HepG2 (cell line): ENCODE data around the gene THADA. TPM values are rescaled to one million over a fixed set of nuclear protein-coding genes. Genes with fewer than 3 reads are reported as not detected.

Source experiments
- HCFC1 ChIP-seq: fragments of 150-350 bp; IDR thresholded peaks from 2 replicates; pipeline ENCODE4 v1.6.1; 2014; ENCODE audit warnings: low read depth, low read length
- KAT8 ChIP-seq: IDR thresholded peaks from 2 replicates; pipeline ENCODE4 v1.6.1; 2016; ENCODE audit warnings: missing genetic modification reagents, missing compliant biosample characterization
- MLLT10 ChIP-seq: sonication (generic); formaldehyde crosslinking; IDR thresholded peaks from 2 replicates; pipeline ENCODE4 v1.4.0; 2020; ENCODE audit warnings: missing genetic modification reagents
- NCOA1 ChIP-seq: sonication (generic); formaldehyde crosslinking; IDR thresholded peaks from 2 replicates; pipeline ENCODE4 v1.9.0; 2021; ENCODE audit warnings: missing genetic modification reagents
- NFIB ChIP-seq: sonication (generic); formaldehyde crosslinking; IDR thresholded peaks from 2 replicates; pipeline ENCODE4 v1.9.0; 2021; ENCODE audit warnings: missing genetic modification reagents, mild to moderate bottlenecking, borderline replicate concordance
- NONO ChIP-seq, 2 experiments: fragments of 450-650 bp in 1 of 2; sonication (generic) in 1 of 2; formaldehyde crosslinking in 1 of 2; IDR thresholded peaks in 1 of 2; conservative IDR thresholded peaks in 1 of 2; 2 replicates each; pipeline versions ENCODE4 v1.6.1 to v1.8.0; 2017 to 2022; ENCODE audit warnings: mild to moderate bottlenecking in 1 of 2, missing genetic modification reagents in 1 of 2, moderate library complexity in 1 of 2
- PRMT3 ChIP-seq: sonication (generic); formaldehyde crosslinking; IDR thresholded peaks from 2 replicates; pipeline ENCODE4 v1.8.1; 2022; ENCODE audit warnings: low read depth, mild to moderate bottlenecking, moderate library complexity, missing genetic modification reagents, borderline replicate concordance
- SPEN ChIP-seq: sonication (generic); formaldehyde crosslinking; IDR thresholded peaks from 2 replicates; pipeline ENCODE4 v1.5.1; 2020; ENCODE audit warnings: low read depth, mild to moderate bottlenecking, missing genetic modification reagents
- SRY ChIP-seq: sonication (generic); formaldehyde crosslinking; IDR thresholded peaks from 2 replicates; pipeline ENCODE4 v1.8.0; 2022; ENCODE audit warnings: mild to moderate bottlenecking, missing genetic modification reagents
- TAF15 ChIP-seq: fragments of 200-400 bp; formaldehyde crosslinking; IDR thresholded peaks from one replicate; pipeline ENCODE4 v1.6.1; 2018; ENCODE audit warnings: mild to moderate bottlenecking, low read depth, low read length; ENCODE audit not compliant: poor library complexity, severe bottlenecking
- ZMYM3 ChIP-seq: sonication (generic); formaldehyde crosslinking; IDR thresholded peaks from 2 replicates; pipeline ENCODE4 v1.5.1; 2020; ENCODE audit warnings: mild to moderate bottlenecking, missing genetic modification reagents
- ZNF136 ChIP-seq: sonication (generic); formaldehyde crosslinking; IDR thresholded peaks from 2 replicates; pipeline ENCODE4 v1.8.1; 2022; ENCODE audit warnings: low read depth, mild to moderate bottlenecking, moderate library complexity, missing genetic modification reagents
- ZNF30 ChIP-seq: sonication (generic); formaldehyde crosslinking; IDR thresholded peaks from 2 replicates; pipeline ENCODE4 v1.5.0; 2020; ENCODE audit warnings: mild to moderate bottlenecking, missing genetic modification reagents
- ZNF33A ChIP-seq: sonication (generic); formaldehyde crosslinking; IDR thresholded peaks from 2 replicates; pipeline ENCODE4 v1.5.1; 2020; ENCODE audit warnings: missing genetic modification reagents, mild to moderate bottlenecking, moderate library complexity, borderline replicate concordance
- ZNF549 ChIP-seq: sonication (generic); formaldehyde crosslinking; IDR thresholded peaks from 2 replicates; pipeline ENCODE4 v1.5.0; 2020; ENCODE audit warnings: missing genetic modification reagents
- ZNF550 ChIP-seq: sonication (generic); formaldehyde crosslinking; IDR thresholded peaks from 2 replicates; pipeline ENCODE4 v1.4.0; 2020; ENCODE audit warnings: mild to moderate bottlenecking, missing genetic modification reagents, borderline replicate concordance
- ZNF562 ChIP-seq: sonication (generic); formaldehyde crosslinking; IDR thresholded peaks from 2 replicates; pipeline ENCODE4 v1.8.0; 2022; ENCODE audit warnings: missing genetic modification reagents, borderline replicate concordance
- ZNF589 ChIP-seq: sonication (generic); formaldehyde crosslinking; conservative IDR thresholded peaks from 2 replicates; pipeline ENCODE4 v1.8.0; 2022; ENCODE audit warnings: mild to moderate bottlenecking, moderate library complexity, missing genetic modification reagents
- ZSCAN21 ChIP-seq: sonication (generic); formaldehyde crosslinking; IDR thresholded peaks from 2 replicates; pipeline ENCODE4 v1.8.0; 2022; ENCODE audit warnings: mild to moderate bottlenecking, missing genetic modification reagents, moderate library complexity, borderline replicate concordance
- ZSCAN25 ChIP-seq: sonication (generic); formaldehyde crosslinking; IDR thresholded peaks from 2 replicates; pipeline ENCODE4 v1.8.0; 2022; ENCODE audit warnings: mild to moderate bottlenecking, missing genetic modification reagents
- polyA plus RNA-seq, 8 experiments: library from polyadenylated mRNA; depleted of rRNA in 3 of 8; stranded (reverse) in 7 of 8; unstranded in 1 of 8; fragments of >200 nt; fragmentation: Illumina TruSeq in 4 of 8; extraction: Trizol in 4 of 8; gene quantifications; 2 replicates each; pipeline versions ENCODE4 v1.2.1 to v1.2.3, GENCODE V29; 2011 to 2016; ENCODE audit warnings: low read depth in 4 of 8, missing spikeins in 1 of 8, mixed read lengths in 1 of 8; ENCODE audit not compliant: insufficient read depth in 1 of 8
- total RNA-seq, 5 experiments: library from RNA; depleted of rRNA; stranded (reverse); fragments of >200 nt; fragmentation: Illumina TruSeq; extraction: Trizol; gene quantifications; 2 replicates each; pipeline ENCODE4 v1.2.3, GENCODE V29; 2016; ENCODE audit warnings: low read depth in 1 of 5
- TF ChIP-seq, protein P1 (sequence below): sonication (generic); formaldehyde crosslinking; IDR thresholded peaks from 2 replicates; pipeline ENCODE4 v1.4.0; 2020; ENCODE audit warnings: mild to moderate bottlenecking, low read depth, missing genetic modification reagents
- TF ChIP-seq, protein P2 (sequence below): sonication (generic); formaldehyde crosslinking; IDR thresholded peaks from 2 replicates; pipeline ENCODE4 v1.8.0; 2022; ENCODE audit warnings: mild to moderate bottlenecking, missing genetic modification reagents; ENCODE audit not compliant: insufficient replicate concordance
- TF ChIP-seq, protein P3 (sequence below): sonication (generic); formaldehyde crosslinking; conservative IDR thresholded peaks from 2 replicates; pipeline ENCODE4 v1.5.0; 2020; ENCODE audit warnings: missing genetic modification reagents
- TF ChIP-seq, protein P4 (sequence below): IDR thresholded peaks from 2 replicates; pipeline ENCODE4 v1.6.1; 2012; ENCODE audit warnings: inconsistent platforms

Gene THADA
- total and polyA plus RNA-seq, 2 of the 13 experiments (the other 11 are each of a cell fraction or from before 2014, with no cell fraction given) = 12.7 to 21.7 TPM

DNA sequence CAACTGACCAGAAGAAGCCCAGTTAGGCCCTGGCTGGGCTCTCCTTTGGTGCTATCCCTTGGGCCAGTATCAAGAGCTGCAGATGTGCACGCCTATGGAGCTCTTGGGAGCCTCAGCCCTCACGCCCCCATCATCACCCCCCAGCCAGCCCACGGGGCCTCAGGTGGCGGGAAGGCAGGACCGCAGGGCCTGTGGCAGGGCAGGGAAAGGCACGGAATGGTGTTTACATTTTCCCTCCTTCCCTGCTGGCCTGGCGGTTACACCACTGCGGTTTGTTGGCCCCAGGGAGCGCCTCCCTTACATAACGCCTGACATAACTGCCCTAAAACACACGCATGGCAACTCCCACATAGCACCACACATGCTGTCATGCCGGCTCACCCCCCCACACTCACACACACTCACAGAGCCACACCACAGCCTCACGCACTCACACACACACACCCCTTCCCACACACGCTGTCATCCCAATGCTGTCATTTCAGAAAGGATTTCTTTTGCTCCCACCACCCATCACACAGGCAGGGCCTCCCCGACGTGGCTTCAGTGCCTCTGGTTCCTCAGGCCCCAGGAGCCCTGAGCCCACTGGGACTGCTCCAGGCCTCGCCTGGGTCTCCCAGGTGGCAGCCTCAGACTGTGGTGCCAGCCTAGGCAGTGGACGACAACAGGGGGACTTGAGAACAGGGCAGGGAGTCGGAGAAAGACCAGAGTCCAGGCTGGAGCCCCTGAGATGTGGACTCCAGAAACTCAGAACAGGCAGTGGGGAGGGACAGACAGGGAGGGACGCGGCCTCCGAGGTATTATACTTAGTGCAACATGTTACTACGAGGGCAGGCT lies 385.2 kb downstream of the THADA start (continued):
- TF ChIP-seq ZSCAN21 (CRISPR knock-in tag) = peak; percentile 84; the same call in 1 of the 2 replicates
- TF ChIP-seq MLLT10 (CRISPR knock-in tag) = no peak
- peak; percentile 91 for TF ChIP-seq SPEN (CRISPR knock-in tag)
- no peak for TF ChIP-seq ZNF33A (CRISPR knock-in tag)
- TF ChIP-seq ZNF136 = 0 out of 2 replicates have a peak, but pooled peaks have one; percentile 15
- peak; percentile 77; the same call in 1 of the 2 replicates for TF ChIP-seq ZNF30
- peak; percentile 82 for TF ChIP-seq KAT8 (CRISPR knock-in tag)
- no peak; the same call in 1 of the 2 replicates for TF ChIP-seq SRY (CRISPR knock-in tag)
- TF ChIP-seq NFIB (CRISPR knock-in tag) = 0 out of 2 replicates have a peak, but pooled peaks have one; percentile 57
- peak; percentile 46; the same call in 1 of the 2 replicates for TF ChIP-seq PRMT3 (CRISPR knock-in tag)
- TF ChIP-seq, protein P1, sequence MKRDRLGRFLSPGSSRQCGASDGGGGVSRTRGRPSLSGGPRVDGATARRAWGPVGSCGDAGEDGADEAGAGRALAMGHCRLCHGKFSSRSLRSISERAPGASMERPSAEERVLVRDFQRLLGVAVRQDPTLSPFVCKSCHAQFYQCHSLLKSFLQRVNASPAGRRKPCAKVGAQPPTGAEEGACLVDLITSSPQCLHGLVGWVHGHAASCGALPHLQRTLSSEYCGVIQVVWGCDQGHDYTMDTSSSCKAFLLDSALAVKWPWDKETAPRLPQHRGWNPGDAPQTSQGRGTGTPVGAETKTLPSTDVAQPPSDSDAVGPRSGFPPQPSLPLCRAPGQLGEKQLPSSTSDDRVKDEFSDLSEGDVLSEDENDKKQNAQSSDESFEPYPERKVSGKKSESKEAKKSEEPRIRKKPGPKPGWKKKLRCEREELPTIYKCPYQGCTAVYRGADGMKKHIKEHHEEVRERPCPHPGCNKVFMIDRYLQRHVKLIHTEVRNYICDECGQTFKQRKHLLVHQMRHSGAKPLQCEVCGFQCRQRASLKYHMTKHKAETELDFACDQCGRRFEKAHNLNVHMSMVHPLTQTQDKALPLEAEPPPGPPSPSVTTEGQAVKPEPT = peak; percentile 81; the same call in 1 of the 2 replicates
- no peak for TF ChIP-seq ZNF562 (CRISPR knock-in tag)
- no peak for TF ChIP-seq NONO (IDR thresholded peaks at IDR 0.05)
- peak; percentile 83 for TF ChIP-seq NONO (CRISPR knock-in tag; conservative IDR thresholded peaks at IDR 0.05)
- TF ChIP-seq ZSCAN25 (CRISPR knock-in tag) = peak; percentile 97
- TF ChIP-seq, protein P2, sequence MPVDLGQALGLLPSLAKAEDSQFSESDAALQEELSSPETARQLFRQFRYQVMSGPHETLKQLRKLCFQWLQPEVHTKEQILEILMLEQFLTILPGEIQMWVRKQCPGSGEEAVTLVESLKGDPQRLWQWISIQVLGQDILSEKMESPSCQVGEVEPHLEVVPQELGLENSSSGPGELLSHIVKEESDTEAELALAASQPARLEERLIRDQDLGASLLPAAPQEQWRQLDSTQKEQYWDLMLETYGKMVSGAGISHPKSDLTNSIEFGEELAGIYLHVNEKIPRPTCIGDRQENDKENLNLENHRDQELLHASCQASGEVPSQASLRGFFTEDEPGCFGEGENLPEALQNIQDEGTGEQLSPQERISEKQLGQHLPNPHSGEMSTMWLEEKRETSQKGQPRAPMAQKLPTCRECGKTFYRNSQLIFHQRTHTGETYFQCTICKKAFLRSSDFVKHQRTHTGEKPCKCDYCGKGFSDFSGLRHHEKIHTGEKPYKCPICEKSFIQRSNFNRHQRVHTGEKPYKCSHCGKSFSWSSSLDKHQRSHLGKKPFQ (CRISPR knock-in tag) = peak; percentile 93
- peak; percentile 88; the same call in 1 of the 2 replicates for TF ChIP-seq NCOA1 (CRISPR knock-in tag)
- peak; percentile 76; the same call in 1 of the 2 replicates for TF ChIP-seq ZNF589 (CRISPR knock-in tag)
- TF ChIP-seq, protein P3, sequence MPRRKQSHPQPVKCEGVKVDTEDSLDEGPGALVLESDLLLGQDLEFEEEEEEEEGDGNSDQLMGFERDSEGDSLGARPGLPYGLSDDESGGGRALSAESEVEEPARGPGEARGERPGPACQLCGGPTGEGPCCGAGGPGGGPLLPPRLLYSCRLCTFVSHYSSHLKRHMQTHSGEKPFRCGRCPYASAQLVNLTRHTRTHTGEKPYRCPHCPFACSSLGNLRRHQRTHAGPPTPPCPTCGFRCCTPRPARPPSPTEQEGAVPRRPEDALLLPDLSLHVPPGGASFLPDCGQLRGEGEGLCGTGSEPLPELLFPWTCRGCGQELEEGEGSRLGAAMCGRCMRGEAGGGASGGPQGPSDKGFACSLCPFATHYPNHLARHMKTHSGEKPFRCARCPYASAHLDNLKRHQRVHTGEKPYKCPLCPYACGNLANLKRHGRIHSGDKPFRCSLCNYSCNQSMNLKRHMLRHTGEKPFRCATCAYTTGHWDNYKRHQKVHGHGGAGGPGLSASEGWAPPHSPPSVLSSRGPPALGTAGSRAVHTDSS (CRISPR knock-in tag) = no peak
- TF ChIP-seq TAF15 = peak; percentile 49
- TF ChIP-seq HCFC1 = no peak
- TF ChIP-seq, protein P4, sequence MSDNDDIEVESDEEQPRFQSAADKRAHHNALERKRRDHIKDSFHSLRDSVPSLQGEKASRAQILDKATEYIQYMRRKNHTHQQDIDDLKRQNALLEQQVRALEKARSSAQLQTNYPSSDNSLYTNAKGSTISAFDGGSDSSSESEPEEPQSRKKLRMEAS = peak; percentile 94
- peak; percentile 87 for TF ChIP-seq ZMYM3 (CRISPR knock-in tag)
- TF ChIP-seq ZNF550 = no peak
- no peak for TF ChIP-seq ZNF549
